ENCODE data around the gene ACSS2.

ACSS2 gene

GRCh38 chr20:34915749-34916455 is 39.5 kb downstream of the ACSS2 start:
- no peak for TF ChIP-seq ZNF70 (CRISPR knock-in tag; IDR thresholded peaks at IDR 0.05)
- TF ChIP-seq OSR1 (CRISPR knock-in tag; IDR thresholded peaks at IDR 0.05), result no peak
- TF ChIP-seq ESRRG (CRISPR knock-in tag; IDR thresholded peaks at IDR 0.05), result no peak
- no peak for TF ChIP-seq ARNTL (CRISPR knock-in tag; IDR thresholded peaks at IDR 0.05; ENCODE audit: borderline replicate concordance, low read depth)
- no peak for TF ChIP-seq ZC3H10 (CRISPR knock-in tag; IDR thresholded peaks at IDR 0.05)
- TF ChIP-seq ZNF8 (CRISPR knock-in tag; IDR thresholded peaks at IDR 0.05), result no peak
- no peak for TF ChIP-seq CREB5 (CRISPR knock-in tag; IDR thresholded peaks at IDR 0.05; ENCODE audit: low read depth)
- no peak for TF ChIP-seq GLIS3 (CRISPR knock-in tag; IDR thresholded peaks at IDR 0.05)
- no peak for TF ChIP-seq CSDC2 (CRISPR knock-in tag; IDR thresholded peaks at IDR 0.05)
- no peak for TF ChIP-seq CSRNP3 (CRISPR knock-in tag; IDR thresholded peaks at IDR 0.05)
- ATAC-seq, result no peak

GRCh38 chr20:34916774-34917354 is 40.5 kb downstream of the ACSS2 start:
- TF ChIP-seq TOX (CRISPR knock-in tag; IDR thresholded peaks at IDR 0.05; ENCODE audit: borderline replicate concordance), result no peak
- TF ChIP-seq ZNF8 (CRISPR knock-in tag; IDR thresholded peaks at IDR 0.05), result no peak
- TF ChIP-seq CSDC2 (CRISPR knock-in tag; IDR thresholded peaks at IDR 0.05), result no peak
- no peak for TF ChIP-seq BACH2 (CRISPR knock-in tag; IDR thresholded peaks at IDR 0.05; ENCODE audit: borderline replicate concordance)
- TF ChIP-seq ESRRG (CRISPR knock-in tag; IDR thresholded peaks at IDR 0.05), result no peak
- TF ChIP-seq ZNF70 (CRISPR knock-in tag; IDR thresholded peaks at IDR 0.05), result no peak
- no peak for TF ChIP-seq TCF4 (CRISPR knock-in tag; IDR thresholded peaks at IDR 0.05; ENCODE audit: borderline replicate concordance)
- TF ChIP-seq RARB (CRISPR knock-in tag; IDR thresholded peaks at IDR 0.05), result no peak
- no peak for TF ChIP-seq PATZ1 (CRISPR knock-in tag; IDR thresholded peaks at IDR 0.05; ENCODE audit: borderline replicate concordance)
- TF ChIP-seq ZNF565 (CRISPR knock-in tag; conservative IDR thresholded peaks at IDR 0.05; ENCODE audit: low read depth), result no peak
- TF ChIP-seq ZFP30 (CRISPR knock-in tag; IDR thresholded peaks at IDR 0.05), result no peak
- no peak for TF ChIP-seq OSR1 (CRISPR knock-in tag; IDR thresholded peaks at IDR 0.05)
- TF ChIP-seq GLIS3 (CRISPR knock-in tag; IDR thresholded peaks at IDR 0.05), result no peak
- TF ChIP-seq SNAI2 (CRISPR knock-in tag; IDR thresholded peaks at IDR 0.05), result no peak
- no peak for ATAC-seq

GRCh38 chr20:34920055-34920454 is 43.6 kb downstream of the ACSS2 start:
- no peak for ATAC-seq
- TF ChIP-seq ZC3H10 (CRISPR knock-in tag; IDR thresholded peaks at IDR 0.05) (no peak), ESRRG (CRISPR knock-in tag; IDR thresholded peaks at IDR 0.05) (no peak), OSR1 (CRISPR knock-in tag; IDR thresholded peaks at IDR 0.05) (no peak), PATZ1 (CRISPR knock-in tag; IDR thresholded peaks at IDR 0.05; ENCODE audit: borderline replicate concordance) (no peak), ZFP3 (CRISPR knock-in tag; IDR thresholded peaks at IDR 0.05) (no peak)

GRCh38 chr20:34921436-34921835 is 45.0 kb downstream of the ACSS2 start:
- TF ChIP-seq BACH2 (CRISPR knock-in tag; IDR thresholded peaks at IDR 0.05; ENCODE audit: borderline replicate concordance) (no peak), GLIS3 (CRISPR knock-in tag; IDR thresholded peaks at IDR 0.05) (no peak), ZNF565 (CRISPR knock-in tag; conservative IDR thresholded peaks at IDR 0.05; ENCODE audit: low read depth) (no peak), CSDC2 (CRISPR knock-in tag; IDR thresholded peaks at IDR 0.05) (no peak), OSR1 (CRISPR knock-in tag; IDR thresholded peaks at IDR 0.05) (no peak), TOX (CRISPR knock-in tag; IDR thresholded peaks at IDR 0.05; ENCODE audit: borderline replicate concordance) (no peak), ZC3H10 (CRISPR knock-in tag; IDR thresholded peaks at IDR 0.05) (no peak), CSRNP3 (CRISPR knock-in tag; IDR thresholded peaks at IDR 0.05) (no peak), CREB5 (CRISPR knock-in tag; IDR thresholded peaks at IDR 0.05; ENCODE audit: low read depth) (no peak), SNAI2 (CRISPR knock-in tag; IDR thresholded peaks at IDR 0.05) (no peak), ZFP30 (CRISPR knock-in tag; IDR thresholded peaks at IDR 0.05) (no peak), ZNF8 (CRISPR knock-in tag; IDR thresholded peaks at IDR 0.05) (no peak)
- no peak for ATAC-seq

Measured in SK-N-SH treated with all-trans-retinoic acid at 6 μM for 48 hours (cell line).